NCI-H2081 (cell line): ENCODE data around the gene HEBP2.
A peak's percentile ranks its signal among the peaks of the same experiment; 100 is the strongest.

Experiments
- DNase-seq, 2 experiments: peaks; one replicate each; lab custom pipeline; 2025; lab: John Stamatoyannopoulos, UW

The HEBP2 gene

DNA sequence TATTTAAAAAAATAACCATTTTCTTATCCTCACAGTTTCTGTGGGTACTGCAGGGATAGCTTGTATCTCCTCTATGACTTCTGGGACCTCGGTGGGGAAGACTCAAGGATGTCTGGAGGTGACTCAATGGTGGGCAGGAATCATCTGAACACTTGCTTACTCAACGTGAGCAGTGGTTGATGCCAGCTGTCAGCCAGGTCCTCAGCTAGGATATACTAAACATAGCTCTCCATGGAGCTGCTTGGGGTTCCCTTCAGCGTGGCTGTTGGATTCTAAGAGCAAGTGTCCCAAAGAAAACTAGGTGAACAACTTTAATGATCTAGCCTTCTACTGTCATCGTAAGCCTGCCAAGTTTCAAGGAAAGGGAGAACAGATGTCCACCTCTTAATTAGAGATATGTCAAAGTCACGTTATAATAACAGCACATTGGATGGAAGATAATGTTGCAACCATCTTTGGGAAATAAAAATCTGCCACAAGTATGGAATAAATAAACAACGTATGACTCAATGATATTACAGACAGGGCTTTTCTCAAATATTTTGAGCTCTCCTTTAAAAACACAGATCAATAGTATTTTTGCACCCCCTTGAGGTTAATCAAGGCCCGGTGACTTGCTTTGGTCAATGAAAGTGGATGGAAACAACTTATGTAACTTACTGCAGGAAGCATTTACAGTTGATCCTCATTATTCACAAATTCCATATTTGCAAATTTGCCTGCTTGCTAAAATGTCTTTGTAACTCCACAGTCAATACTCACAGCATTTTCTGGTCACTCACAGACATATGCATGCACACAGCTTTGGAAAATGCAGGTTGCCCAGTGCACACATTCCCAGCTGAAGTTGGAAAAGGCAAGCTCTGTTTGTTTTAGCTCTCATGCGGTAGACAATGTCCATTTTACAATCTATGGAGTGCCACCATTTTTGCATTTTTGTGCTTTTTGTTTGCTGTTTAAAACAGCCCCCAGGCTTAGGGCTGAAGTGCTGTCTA, 6.6 kb upstream of the HEBP2 start:
- DNase-seq = no peak

DNA sequence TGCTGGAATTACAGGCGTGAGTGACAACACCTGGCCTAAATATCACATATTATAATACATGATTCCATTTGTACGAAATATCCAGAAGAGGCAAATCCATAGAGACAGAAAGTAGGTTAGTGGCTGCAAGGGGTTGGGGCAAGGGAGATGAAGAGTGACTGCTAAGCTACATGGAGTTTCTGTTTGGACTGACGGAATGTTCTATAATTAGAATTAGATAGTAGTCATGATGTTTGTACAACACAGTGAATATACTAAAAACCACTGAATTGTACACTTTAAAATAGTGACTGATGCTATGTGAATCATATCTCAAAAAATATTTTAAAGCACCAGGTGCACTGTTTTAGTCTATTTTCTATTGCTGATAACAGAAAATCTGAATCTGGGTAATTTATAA, 3.7 kb upstream of the HEBP2 start:
- no peak for DNase-seq

DNA sequence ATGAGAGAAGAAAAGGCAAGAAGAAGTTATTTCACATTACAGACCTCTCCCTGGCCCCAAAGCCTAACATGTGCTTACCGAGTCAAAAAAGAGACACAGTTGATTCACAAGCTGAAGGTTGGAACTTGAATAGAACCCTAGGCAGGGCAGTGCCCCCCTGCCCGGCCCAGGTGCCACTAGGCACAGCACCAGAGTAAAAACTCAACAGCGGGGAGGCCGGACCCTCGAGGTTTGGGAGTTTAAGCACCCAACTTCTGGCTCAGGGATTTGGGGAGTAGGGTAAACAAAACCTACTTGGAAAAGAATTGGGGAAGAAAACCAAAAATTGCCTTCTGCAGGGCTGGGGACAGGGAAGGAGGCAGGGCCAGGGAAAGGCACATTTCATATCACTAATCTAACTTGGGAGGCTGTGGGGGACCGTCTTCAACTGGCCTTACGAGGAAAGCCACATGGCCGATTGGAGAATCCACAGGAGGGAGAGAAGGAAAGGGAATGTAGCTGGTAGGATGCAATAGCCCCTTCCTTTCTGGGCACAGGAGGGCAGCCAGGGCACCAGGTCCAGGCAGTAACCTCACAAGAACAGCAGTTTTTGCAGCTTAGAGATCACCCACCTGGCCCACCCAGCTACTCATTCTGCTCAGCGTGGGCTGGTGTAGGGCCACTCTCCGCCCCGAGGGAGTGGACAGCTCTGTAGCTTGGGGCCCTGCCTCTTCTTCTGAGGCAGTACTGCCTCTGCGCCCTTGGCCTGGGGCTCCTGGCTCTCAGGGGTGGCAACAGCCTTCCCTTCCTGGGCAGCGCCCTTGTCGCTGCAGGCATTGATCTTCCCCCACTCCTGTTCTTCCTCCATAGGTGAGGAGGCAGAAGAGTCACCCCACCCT, 1.8 kb upstream of the HEBP2 start:
- DNase-seq = no peak

DNA sequence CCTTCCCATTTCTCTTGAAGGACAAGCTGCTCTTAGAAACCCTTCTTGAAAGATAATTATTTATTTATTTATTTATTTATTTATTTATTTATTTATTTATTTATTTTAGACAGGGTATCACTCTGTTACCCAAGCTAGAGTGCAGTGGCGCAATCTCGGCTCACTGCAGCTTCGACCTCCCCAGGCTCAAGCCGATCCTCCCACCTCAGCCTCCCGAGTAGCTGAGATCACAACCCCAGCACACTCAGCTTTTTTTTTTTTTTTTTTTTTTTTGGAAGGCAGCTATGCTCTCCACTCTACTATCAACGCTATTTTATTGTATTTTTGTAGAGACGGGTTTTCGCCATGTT, 1.2 kb upstream of the HEBP2 start:
- no peak for DNase-seq

DNA sequence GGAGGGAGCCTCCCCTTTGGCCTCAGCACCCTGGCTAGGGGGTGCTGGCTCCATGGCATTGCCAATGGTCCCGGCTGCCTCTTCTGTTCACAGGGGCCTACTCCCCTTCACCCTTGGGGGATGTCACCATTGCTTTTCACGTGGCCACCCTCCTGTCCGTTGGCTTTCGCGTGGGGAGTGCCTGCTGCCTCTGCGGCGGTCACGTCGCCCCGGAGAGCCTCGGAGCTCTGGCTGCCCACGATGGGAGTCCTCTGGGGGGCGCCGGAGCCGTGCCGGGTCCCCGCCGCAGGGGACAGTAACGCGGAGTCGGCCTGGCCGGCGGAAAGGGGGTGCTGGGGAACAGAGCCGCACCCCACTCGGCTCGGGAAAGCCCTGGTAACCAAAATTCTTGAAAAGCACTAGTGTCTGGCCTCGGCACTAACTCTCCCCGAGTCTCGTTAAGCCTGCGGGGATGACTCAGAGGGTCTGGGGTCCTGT, 661 bp upstream of the HEBP2 start:
- peak in 1 of 2 experiments; percentile 24 for DNase-seq

DNA sequence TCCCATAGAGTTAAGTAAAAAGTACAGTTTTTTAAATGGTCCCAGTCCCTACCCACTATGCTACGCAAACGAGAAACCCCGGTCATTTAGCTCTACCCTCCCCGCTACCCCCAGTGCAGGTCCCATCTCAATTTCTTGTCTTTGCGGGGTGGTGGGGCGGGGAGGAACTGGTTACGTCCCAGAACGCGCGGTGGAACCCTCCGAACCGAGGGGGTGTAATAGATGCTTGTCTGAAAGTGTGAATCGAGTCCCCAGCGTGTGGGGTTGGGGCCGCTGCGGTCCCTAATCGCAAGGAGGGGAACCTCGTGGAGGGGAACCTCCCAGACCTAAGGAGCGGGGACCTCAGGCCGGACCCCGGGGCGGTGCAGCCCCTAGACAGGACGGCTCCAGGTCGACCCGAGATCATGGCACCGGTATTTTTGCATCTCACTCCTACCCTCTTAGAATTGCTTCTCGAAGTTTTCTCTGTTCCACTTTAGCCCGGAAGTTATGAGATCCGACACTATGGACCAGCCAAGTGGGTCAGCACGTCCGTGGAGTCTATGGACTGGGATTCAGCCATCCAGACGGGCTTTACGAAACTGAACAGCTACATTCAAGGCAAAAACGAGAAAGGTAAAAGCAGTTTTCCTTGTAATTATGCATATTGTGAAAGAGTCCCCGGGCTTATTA, 779 bp downstream of the HEBP2 start:
- DNase-seq = no peak

DNA sequence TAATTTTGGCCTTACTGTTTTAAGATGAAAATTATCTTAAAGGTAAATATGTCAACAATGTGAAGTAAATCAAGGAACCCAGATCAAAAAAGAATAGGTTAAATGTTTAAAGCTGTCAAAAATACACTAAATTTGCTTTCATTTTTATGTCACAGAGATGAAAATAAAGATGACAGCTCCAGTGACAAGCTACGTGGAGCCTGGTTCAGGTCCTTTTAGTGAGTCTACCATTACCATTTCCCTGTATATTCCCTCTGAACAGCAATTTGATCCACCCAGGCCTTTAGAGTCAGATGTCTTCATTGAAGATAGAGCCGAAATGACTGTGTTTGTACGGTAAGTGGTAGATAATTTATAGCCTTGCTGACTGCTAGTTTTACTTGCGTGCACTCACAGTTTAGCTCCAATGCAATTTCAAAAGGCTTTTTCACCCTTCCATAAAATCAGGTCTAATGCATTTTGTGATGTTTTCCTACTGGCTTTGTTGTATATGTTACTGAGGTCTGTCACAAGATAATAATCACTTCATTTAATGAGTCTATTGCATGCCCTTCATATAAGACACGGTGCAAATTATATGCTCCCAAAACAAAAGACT, 1.9 kb downstream of the HEBP2 start:
- no peak for DNase-seq

DNA sequence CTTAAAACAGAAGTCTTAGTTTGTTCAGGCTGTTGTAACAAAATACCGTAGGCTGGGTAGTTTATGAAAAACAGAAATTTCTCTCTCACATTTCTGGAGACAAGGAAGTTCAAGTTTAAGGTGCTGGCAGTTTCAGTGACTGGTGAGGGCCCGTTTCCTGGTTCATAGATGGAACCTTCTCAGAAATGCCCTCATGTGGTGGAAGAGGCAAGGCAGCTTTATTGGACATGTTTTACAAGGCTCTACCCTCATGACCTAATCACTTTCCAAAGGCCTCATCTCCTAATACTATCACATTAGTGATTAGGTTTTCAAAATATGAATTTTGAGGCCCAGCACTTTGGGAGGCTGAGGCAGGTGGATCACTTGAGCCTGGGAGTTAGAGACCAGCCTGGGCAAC, 2.4 kb downstream of the HEBP2 start:
- no peak for DNase-seq

DNA sequence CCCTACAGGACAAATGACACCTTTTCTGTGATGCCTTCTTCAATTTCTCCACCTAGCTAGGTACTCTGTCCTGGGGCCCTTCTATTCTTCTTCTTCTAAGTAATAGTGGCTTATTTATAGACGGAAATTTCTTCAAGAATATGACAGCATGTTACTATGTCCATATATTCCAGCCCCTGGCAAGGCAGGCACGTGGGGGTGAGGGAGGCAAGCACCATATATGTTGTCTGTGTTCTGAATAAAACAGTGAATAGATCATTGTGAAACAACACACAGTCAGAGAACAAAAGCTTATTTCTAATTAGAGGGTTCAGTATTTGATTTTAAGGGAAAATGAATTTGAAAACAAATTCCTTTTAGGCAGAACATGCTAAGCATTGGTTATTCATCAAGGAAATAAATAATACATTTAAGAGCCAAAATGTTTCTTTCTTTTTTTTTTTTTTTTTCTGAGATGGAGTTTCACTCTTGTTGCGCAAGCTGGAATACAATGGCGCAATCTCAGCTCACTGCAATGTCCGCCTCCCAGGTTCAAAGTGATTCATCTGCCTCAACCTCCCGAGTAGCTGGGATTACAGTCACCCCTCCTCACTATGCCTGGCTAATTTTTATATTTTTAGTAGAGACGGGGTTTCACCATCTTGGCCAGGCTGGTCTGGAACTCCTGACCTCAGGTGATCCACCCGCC, 6.2 kb downstream of the HEBP2 start:
- DNase-seq = no peak

DNA sequence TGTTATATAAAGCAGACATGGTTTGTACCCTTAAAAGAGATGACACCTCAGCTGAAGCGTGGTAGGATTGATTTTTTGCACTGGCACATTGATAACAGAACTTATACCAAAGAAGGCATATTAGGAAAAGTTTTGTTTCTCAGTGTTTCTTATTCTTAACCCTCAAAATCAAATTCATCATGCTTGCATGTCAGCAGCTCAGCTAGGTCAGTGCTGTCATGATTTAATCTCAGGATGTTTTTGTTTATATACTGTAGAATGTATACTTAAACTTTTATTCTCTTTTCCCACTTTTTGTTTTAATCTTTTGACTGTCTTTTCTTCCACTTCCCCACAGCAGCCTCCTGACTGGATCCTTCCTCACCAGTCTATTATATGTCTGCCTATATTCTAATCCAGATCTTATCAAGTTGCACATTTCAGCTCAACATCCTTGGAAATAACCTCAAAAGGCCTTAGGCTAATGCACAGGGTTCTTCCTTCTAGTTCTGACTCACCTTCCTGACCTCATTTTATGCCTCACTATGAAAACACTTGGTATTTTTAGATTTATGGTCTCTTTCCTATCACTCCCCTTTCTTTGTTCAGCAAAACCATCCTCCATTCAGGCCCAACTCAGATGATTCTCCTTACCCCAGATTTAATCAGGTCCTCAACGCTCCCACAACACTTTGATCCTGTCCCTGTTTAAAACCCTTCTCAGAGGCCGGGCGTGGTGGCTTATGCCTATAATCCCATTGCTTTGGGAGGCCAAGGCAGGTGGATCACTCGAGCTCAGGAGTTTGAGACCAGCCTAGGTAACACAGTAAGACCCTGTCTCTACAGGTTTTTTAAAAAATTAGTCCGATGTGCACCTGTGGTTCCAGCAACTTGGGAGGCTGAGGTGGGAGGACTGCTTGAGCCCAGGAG, 7.2 kb downstream of the HEBP2 start:
- DNase-seq = no peak

DNA sequence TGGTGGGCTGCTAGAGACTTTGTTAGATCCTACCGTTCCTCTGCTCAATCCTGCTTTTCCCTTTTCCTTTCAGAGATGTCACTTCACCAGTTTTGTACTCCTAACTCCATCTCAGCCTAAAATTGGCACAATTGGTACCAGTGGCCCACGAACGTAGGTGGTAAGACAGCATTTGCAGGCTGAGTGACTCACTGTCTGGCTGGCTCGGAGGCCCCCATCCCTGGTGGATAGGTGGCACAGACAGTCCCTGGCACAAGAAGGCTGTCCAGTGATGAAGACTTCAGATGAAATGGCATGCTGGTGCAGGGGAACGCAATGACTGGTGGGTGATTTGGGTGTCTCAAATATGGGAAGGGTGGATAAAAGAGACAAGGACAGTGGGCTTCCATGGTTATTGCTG, 11.1 kb downstream of the HEBP2 start:
- DNase-seq = no peak

DNA sequence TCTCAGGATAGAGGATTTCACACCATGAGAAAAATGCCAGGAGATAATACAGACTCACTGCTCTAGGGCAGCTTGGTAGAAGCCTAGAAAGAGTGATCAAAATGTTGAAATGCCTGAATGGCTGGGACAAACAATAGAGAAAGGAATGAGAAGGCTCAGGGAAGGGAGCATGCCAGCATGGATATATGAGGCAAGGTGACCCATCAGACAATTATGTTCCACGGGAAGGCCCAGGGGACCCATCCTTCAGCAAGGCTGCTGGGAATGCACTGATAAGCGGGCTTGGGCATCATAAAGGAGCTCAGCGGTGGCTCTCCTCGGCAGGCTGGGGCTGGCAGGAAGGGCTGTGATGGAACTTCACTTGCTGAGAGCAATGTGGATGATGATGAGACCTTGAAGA, 12.2 kb downstream of the HEBP2 start:
- DNase-seq = no peak

DNA sequence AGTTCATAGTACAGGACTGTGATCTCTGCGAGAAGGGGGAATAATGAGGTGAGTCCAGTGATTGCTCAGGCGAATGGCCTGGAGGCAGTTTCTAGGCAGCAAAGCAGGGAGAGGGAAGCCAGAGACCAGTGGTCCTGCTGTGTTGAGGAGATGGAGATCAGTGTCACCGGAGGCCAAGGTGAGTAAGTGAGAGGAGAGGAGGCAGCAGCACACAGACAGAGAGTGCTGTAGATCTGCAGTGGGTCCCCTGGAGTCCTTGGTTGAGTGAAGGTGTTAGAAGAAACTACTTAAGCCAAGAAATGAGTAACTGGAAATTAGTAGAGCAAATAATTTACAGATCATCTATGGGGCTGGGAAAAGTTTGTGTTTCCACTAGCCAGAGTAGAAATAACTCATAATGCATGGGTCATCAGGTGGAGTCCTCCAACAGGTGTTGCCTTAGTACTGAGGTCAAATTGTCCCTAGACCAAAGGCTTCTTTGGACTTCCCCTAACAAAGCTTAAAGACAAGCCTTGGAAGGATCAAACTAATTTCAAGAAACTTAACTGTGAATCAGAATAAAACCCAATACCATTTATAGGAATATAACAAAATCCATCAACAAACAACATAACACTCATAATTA, 13.6 kb downstream of the HEBP2 start:
- DNase-seq = no peak

DNA sequence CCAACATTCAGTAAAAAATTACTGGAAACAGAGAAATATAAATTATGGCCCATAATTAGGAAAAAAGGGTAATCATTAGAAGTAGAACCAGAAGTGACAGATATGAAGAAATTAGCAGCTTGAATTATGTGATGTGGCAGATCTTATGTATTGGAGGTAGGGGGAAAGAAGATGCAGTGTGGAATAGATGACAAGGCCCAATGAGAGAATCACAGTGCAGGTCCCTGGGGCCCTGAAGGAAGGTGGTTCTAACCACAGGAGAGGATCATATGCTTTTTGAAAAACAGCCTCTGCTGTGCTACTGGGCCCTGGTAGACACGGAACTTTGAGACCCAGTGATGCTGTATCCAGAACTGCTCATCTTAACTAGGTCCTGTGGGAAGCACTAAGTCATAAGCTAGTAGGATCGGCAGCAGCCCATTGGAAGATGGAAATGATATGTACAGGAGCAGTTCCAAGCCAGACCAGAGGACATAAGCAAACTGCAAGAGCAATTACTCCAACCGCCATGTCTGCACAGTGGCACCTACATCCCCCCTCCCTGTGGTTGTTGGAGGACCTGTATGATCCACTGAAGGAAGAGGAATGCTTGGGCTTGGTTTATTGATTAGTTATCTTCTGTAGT, 14.2 kb downstream of the HEBP2 start:
- no peak for DNase-seq

DNA sequence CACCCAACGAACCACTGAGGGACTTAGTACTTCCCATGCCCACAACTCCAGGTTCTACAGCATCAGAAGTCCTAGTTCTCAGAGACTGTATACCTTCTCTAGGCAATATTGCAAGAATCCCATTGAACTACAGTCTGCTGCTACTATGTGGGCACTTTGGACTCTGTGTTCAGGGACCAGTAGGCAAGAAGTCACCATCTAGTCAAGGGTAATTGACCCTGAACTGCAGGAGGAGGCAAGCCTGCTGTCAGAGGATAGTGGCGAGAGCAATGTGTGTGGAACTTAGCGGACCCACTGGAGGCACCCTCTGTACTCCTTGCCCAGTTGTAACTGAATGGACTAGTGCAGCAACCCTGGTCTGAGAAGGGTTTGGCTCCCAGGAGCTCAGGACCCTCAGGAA, 15.7 kb downstream of the HEBP2 start:
- no peak for DNase-seq

DNA sequence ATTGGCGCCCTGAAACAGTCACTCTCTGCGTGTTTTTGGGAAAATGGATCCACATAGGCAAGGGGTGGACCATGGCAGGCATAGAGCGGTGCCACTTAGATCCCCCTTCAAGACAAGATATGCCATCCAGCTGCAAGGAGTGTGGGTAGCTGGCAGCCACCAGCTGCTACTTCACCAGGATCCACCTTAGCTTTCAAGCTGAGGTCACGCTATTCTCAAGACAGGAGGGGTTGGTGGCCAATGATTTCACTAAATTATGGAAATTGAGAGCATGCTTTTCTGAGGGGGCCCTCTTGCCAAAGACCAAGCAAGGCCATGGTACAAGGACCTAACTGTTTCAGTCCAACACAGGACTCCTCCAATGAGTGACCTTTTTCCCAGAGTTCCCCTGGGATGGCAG, 16.3 kb downstream of the HEBP2 start:
- DNase-seq = no peak

DNA sequence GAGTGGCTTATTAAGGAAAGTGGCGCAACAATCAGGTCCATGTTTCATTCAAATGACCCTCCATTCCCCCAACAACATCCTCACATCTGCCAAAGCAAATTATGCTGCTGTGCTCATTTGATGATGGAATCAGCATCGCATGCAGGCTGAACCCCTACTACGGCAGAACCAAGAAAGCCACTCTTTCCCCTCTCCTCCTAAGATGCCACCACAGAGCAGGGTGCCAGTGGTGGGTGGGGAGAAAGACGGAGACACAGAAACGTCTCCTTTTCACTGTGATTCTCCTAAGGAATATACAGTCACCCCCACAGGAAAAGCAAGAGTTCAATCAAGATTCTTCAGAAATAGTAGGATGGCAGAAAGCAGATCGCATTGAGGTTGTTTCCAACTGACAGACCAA, 17.1 kb downstream of the HEBP2 start:
- DNase-seq = no peak

DNA sequence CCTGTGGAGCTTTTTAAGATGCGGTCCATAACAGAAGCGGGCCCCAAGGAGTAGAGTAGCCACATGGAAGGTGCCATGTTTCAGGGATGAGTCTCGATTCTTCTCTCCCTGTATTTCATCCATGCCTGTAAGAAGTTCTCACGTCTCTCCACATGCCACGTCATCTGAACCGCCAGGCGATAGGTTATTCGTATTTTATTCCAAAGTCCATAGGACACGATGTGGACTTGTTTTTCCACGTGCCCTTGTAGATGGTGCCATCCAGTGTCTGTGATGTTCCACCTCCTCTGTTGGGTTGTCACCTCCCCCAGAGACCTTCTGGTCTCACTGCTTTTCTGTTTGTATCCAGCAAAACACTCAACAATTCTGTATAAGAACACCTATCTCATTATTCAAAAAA, 17.6 kb downstream of the HEBP2 start:
- no peak for DNase-seq

DNA sequence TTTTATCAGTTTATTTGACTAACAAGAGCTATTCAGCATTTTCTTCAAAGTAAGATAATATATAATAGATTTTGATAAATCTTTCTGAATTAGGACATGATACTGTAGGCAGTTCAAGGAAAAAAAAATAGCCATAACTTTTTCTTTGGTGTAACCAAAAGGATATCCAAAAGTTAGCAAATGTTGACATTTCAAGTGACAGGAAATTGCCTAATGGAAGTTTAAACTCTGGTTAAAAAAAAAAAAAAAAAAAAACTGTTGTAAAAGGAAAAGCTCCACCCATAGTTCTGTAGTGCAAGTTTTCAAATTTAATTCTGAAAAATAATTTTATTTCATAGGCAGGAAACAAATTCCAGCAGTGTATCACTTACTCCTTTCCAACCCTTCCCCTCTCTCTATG, 18.8 kb downstream of the HEBP2 start:
- no peak for DNase-seq
